Measurements from ENCODE around the gene PER1. TPM values are rescaled to one million over a fixed set of nuclear protein-coding genes. Genes with fewer than 3 reads are reported as not detected.

PER1 gene
- total and polyA plus RNA-seq, 2 of the 13 experiments (the other 11 are each of a cell fraction or from before 2014, with no cell fraction given) = 2.6 to 3.6 TPM

DNA sequence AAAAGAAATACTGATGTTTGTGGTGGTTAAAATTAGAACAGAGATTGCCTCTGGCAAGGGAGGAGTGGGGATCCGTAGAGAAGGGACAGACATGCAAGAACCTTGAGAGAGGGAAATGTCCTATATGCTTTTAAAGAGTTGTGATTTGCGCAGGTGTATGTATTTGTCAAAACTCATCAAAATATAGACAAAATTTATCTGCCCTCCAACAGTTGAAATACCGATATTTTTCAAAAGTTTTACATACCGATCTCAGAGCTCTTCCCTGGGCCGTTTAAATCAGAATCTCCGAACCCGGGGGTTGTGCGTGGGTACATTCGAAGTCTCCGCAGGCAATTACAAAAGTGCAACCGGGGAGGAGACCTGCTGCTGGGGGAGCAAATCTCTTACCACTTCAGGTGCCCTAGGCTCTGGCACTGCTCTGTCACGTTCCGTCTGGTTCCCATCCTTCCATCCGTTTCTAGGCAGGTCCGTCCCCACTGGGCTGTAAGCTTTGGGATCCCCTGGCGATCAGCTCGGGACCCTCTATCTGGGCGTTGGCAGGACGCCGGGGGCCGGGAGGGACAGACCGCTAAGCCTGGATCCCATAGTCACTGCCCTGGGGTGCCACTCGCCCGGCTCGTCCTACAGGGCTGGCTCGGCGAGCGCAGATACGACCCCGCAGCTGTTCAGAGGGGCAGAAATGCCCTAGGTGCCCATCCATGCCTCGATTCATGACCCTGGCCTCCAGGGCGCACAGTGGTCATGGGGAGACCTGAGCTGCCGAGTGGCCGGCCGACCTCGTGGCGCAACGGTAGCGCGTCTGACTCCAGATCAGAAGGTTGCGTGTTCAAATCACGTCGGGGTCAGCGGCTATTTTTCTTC, 33.6 kb upstream of the PER1 start (continued):
- TF ChIP-seq ZNF496 (CRISPR knock-in tag; IDR thresholded peaks at IDR 0.05; ENCODE audit: insufficient replicate concordance) (no peak), ZNF10 (CRISPR knock-in tag; IDR thresholded peaks at IDR 0.05; ENCODE audit: borderline replicate concordance, low read depth) (no peak), LCORL (IDR thresholded peaks at IDR 0.05) (no peak), LCORL (CRISPR knock-in tag; IDR thresholded peaks at IDR 0.05) (no peak), ZFP37 (CRISPR knock-in tag; IDR thresholded peaks at IDR 0.05; ENCODE audit: borderline replicate concordance) (no peak), NCOR1 (IDR thresholded peaks at IDR 0.05; ENCODE audit: borderline replicate concordance, low read length) (no peak; the same call in 1 of the 2 replicates), ZNF615 (CRISPR knock-in tag; IDR thresholded peaks at IDR 0.05; ENCODE audit: borderline replicate concordance) (no peak), ZNF138 (CRISPR knock-in tag; IDR thresholded peaks at IDR 0.05; ENCODE audit: low read depth) (peak; percentile 39; the same call in 1 of the 2 replicates), ZNF570 (CRISPR knock-in tag; IDR thresholded peaks at IDR 0.05; ENCODE audit: borderline replicate concordance) (no peak), MIER2 (CRISPR knock-in tag; IDR thresholded peaks at IDR 0.05) (no peak), HCFC1 (IDR thresholded peaks at IDR 0.05; ENCODE audit: low read depth, low read length) (no peak), ZNF556 (CRISPR knock-in tag; IDR thresholded peaks at IDR 0.05; ENCODE audit: borderline replicate concordance) (no peak; the same call in 1 of the 2 replicates), ZNF253 (CRISPR knock-in tag; IDR thresholded peaks at IDR 0.05; ENCODE audit: borderline replicate concordance) (no peak), ZNF501 (CRISPR knock-in tag; IDR thresholded peaks at IDR 0.05) (peak; percentile 69; the same call in 1 of the 2 replicates)
- TF ChIP-seq, protein P1, sequence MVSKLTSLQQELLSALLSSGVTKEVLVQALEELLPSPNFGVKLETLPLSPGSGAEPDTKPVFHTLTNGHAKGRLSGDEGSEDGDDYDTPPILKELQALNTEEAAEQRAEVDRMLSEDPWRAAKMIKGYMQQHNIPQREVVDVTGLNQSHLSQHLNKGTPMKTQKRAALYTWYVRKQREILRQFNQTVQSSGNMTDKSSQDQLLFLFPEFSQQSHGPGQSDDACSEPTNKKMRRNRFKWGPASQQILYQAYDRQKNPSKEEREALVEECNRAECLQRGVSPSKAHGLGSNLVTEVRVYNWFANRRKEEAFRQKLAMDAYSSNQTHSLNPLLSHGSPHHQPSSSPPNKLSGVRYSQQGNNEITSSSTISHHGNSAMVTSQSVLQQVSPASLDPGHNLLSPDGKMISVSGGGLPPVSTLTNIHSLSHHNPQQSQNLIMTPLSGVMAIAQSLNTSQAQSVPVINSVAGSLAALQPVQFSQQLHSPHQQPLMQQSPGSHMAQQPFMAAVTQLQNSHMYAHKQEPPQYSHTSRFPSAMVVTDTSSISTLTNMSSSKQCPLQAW (CRISPR knock-in tag; IDR thresholded peaks at IDR 0.05) = no peak
- TF ChIP-seq, protein P2, sequence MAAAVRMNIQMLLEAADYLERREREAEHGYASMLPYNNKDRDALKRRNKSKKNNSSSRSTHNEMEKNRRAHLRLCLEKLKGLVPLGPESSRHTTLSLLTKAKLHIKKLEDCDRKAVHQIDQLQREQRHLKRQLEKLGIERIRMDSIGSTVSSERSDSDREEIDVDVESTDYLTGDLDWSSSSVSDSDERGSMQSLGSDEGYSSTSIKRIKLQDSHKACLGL (CRISPR knock-in tag; IDR thresholded peaks at IDR 0.05) = no peak
- TF ChIP-seq, protein P3, sequence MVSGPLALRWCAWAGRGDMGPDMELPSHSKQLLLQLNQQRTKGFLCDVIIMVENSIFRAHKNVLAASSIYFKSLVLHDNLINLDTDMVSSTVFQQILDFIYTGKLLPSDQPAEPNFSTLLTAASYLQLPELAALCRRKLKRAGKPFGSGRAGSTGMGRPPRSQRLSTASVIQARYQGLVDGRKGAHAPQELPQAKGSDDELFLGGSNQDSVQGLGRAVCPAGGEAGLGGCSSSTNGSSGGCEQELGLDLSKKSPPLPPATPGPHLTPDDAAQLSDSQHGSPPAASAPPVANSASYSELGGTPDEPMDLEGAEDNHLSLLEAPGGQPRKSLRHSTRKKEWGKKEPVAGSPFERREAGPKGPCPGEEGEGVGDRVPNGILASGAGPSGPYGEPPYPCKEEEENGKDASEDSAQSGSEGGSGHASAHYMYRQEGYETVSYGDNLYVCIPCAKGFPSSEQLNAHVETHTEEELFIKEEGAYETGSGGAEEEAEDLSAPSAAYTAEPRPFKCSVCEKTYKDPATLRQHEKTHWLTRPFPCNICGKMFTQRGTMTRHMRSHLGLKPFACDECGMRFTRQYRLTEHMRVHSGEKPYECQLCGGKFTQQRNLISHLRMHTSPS (CRISPR knock-in tag; IDR thresholded peaks at IDR 0.05; ENCODE audit: low read depth) = peak; percentile 97
- TF ChIP-seq, protein P4, sequence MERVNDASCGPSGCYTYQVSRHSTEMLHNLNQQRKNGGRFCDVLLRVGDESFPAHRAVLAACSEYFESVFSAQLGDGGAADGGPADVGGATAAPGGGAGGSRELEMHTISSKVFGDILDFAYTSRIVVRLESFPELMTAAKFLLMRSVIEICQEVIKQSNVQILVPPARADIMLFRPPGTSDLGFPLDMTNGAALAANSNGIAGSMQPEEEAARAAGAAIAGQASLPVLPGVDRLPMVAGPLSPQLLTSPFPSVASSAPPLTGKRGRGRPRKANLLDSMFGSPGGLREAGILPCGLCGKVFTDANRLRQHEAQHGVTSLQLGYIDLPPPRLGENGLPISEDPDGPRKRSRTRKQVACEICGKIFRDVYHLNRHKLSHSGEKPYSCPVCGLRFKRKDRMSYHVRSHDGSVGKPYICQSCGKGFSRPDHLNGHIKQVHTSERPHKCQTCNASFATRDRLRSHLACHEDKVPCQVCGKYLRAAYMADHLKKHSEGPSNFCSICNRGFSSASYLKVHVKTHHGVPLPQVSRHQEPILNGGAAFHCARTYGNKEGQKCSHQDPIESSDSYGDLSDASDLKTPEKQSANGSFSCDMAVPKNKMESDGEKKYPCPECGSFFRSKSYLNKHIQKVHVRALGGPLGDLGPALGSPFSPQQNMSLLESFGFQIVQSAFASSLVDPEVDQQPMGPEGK (CRISPR knock-in tag; IDR thresholded peaks at IDR 0.05) = no peak
- TF ChIP-seq, protein P5, sequence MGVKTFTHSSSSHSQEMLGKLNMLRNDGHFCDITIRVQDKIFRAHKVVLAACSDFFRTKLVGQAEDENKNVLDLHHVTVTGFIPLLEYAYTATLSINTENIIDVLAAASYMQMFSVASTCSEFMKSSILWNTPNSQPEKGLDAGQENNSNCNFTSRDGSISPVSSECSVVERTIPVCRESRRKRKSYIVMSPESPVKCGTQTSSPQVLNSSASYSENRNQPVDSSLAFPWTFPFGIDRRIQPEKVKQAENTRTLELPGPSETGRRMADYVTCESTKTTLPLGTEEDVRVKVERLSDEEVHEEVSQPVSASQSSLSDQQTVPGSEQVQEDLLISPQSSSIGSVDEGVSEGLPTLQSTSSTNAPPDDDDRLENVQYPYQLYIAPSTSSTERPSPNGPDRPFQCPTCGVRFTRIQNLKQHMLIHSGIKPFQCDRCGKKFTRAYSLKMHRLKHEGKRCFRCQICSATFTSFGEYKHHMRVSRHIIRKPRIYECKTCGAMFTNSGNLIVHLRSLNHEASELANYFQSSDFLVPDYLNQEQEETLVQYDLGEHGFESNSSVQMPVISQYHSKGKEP (CRISPR knock-in tag; IDR thresholded peaks at IDR 0.05) = no peak; the same call in 1 of the 2 replicates

Measured in HepG2 (cell line).